ENCODE results near the gene PCYT1A. TPM values are rescaled to one million over a fixed set of nuclear protein-coding genes. Genes with fewer than 3 reads are reported as not detected.

PCYT1A gene
- total RNA-seq, 4 donors from 2014 or later: 59.5 to 80.4 (median 73.1) TPM

GRCh38 chr3:196220587-196220986, 66.9 kb downstream of the PCYT1A start:
- 87 to 94% methylated on average over 10 of the region's 10 CpGs for WGBS, 2 donors
- Histone ChIP-seq H3K9me3 (no peaks in the 10 kb centered on the region), H3K4me3 (replicated peaks in 1 of 3) (no peak overlapping the region), H3K27me3 (no peaks in the 10 kb centered on the region), H3K4me1 (peaks cover 0 to 7% of the 10 kb centered on the region in 2 donors), H3K36me3 (no peaks in the 10 kb centered on the region), H3K27ac (no peak overlapping the region)
- intact Hi-C loops (cut with DNase I): no loop called here
- DNase-seq: no peak
- no peak for TF ChIP-seq POLR2A (IDR thresholded peaks at IDR 0.05)
- TF ChIP-seq, protein P1, sequence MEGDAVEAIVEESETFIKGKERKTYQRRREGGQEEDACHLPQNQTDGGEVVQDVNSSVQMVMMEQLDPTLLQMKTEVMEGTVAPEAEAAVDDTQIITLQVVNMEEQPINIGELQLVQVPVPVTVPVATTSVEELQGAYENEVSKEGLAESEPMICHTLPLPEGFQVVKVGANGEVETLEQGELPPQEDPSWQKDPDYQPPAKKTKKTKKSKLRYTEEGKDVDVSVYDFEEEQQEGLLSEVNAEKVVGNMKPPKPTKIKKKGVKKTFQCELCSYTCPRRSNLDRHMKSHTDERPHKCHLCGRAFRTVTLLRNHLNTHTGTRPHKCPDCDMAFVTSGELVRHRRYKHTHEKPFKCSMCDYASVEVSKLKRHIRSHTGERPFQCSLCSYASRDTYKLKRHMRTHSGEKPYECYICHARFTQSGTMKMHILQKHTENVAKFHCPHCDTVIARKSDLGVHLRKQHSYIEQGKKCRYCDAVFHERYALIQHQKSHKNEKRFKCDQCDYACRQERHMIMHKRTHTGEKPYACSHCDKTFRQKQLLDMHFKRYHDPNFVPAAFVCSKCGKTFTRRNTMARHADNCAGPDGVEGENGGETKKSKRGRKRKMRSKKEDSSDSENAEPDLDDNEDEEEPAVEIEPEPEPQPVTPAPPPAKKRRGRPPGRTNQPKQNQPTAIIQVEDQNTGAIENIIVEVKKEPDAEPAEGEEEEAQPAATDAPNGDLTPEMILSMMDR (IDR thresholded peaks at IDR 0.05): no peak

DNA sequence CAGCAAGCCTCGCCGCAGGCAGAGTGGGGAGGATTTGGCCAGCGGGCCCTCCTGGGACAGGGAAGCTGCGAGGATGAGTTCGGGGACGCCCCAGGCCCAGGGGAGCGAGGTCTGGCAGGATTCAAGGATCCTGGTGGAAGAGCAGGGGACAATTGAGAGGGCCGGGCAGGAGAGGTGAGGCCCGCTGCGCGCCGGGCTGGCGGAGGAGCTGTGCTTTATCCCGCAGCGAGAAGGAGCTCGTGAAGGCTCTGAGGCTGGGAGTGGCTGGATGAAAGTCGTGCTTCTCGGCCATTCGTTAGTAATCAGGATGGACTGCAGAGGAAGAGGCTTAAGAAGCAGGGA, 67.6 kb downstream of the PCYT1A start:
- Histone ChIP-seq H3K36me3 (no peaks in the 10 kb centered on the region), H3K27me3 (no peaks in the 10 kb centered on the region), H3K4me3 (replicated peaks in 1 of 3) (no peak overlapping the region), H3K9me3 (no peaks in the 10 kb centered on the region), H3K27ac (no peak overlapping the region), H3K4me1 (peaks cover 0 to 7% of the 10 kb centered on the region in 2 donors)
- 88 to 91% methylated on average over 19 of the region's 19 CpGs for WGBS, 2 donors
- TF ChIP-seq POLR2A (IDR thresholded peaks at IDR 0.05): no peak
- TF ChIP-seq, protein P1 (IDR thresholded peaks at IDR 0.05): no peak
- intact Hi-C loops (cut with DNase I): no loop called here
- no peak for DNase-seq

- intact Hi-C loops (cut with DNase I): no loop called here
- no peaks in the 10 kb centered on the region for H3K36me3 ChIP-seq
- no peak for TF ChIP-seq POLR2A (IDR thresholded peaks at IDR 0.05)
- TF ChIP-seq, protein P1 (IDR thresholded peaks at IDR 0.05): no peak
- WGBS, 2 donors: 44 to 66% methylated on average over 17 of the region's 19 CpGs
- H3K27me3 ChIP-seq: no peaks in the 10 kb centered on the region
- no peak overlapping the region for H3K27ac ChIP-seq
- H3K4me3 ChIP-seq (replicated peaks in 1 of 3): no peak overlapping the region
- peaks cover 0 to 7% of the 10 kb centered on the region in 2 donors for H3K4me1 ChIP-seq
- DNase-seq: no peak
- H3K9me3 ChIP-seq: no peaks in the 10 kb centered on the region
Observed at GRCh38 chr3:196219194-196219969, 68.1 kb downstream of the PCYT1A start.

DNA sequence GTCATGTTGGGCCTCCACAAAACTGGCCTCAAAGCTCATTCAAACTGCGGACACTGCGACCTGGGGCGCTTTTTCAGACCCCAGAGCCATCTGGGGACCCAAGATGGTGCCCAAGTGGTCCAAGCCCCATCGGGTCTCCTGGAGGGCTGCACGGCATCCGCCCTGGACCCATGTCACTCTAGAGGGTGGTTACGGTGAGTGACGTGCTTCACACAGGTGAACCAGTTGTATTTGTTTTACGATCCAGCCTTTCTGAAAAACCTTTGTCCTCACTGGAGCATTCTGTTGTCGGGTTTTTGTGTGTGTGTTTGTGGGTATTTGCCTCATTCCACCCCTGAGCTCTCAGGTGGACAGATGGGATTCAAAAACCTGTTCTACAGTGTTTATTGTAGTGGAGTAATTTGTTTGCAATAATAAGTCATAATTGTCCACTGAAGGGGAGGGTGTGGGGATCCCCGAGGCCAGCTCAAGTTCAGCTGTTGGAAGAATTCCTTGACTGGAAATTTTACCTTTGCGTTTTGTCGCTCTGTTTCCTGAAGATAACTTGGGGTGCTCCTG, 69.3 kb downstream of the PCYT1A start:
- 94 to 98% methylated on average over 10 to 12 of the region's 13 CpGs for WGBS, 2 donors
- intact Hi-C loops (cut with DNase I): no loop called here
- Histone ChIP-seq H3K27me3 (no peaks in the 10 kb centered on the region), H3K4me3 (replicated peaks in 1 of 3) (no peak overlapping the region), H3K36me3 (no peaks in the 10 kb centered on the region), H3K4me1 (peaks cover 0 to 7% of the 10 kb centered on the region in 2 donors), H3K9me3 (no peaks in the 10 kb centered on the region), H3K27ac (no peak overlapping the region)
- TF ChIP-seq, protein P1 (IDR thresholded peaks at IDR 0.05): no peak
- TF ChIP-seq POLR2A (IDR thresholded peaks at IDR 0.05): no peak
- no peak for DNase-seq
